GM19328 (cell line): ENCODE data around the gene SASS6.

Source experiments
- ATAC-seq: cut with Tn5 transposase; IDR thresholded peaks from one replicate; pipeline ENCODE4 v1.9.1; 2021; ENCODE audit warnings: mild to moderate bottlenecking, moderate library complexity; ENCODE audit not compliant: unreplicated experiment

Gene SASS6, protein sequence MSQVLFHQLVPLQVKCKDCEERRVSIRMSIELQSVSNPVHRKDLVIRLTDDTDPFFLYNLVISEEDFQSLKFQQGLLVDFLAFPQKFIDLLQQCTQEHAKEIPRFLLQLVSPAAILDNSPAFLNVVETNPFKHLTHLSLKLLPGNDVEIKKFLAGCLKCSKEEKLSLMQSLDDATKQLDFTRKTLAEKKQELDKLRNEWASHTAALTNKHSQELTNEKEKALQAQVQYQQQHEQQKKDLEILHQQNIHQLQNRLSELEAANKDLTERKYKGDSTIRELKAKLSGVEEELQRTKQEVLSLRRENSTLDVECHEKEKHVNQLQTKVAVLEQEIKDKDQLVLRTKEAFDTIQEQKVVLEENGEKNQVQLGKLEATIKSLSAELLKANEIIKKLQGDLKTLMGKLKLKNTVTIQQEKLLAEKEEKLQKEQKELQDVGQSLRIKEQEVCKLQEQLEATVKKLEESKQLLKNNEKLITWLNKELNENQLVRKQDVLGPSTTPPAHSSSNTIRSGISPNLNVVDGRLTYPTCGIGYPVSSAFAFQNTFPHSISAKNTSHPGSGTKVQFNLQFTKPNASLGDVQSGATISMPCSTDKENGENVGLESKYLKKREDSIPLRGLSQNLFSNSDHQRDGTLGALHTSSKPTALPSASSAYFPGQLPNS

DNA sequence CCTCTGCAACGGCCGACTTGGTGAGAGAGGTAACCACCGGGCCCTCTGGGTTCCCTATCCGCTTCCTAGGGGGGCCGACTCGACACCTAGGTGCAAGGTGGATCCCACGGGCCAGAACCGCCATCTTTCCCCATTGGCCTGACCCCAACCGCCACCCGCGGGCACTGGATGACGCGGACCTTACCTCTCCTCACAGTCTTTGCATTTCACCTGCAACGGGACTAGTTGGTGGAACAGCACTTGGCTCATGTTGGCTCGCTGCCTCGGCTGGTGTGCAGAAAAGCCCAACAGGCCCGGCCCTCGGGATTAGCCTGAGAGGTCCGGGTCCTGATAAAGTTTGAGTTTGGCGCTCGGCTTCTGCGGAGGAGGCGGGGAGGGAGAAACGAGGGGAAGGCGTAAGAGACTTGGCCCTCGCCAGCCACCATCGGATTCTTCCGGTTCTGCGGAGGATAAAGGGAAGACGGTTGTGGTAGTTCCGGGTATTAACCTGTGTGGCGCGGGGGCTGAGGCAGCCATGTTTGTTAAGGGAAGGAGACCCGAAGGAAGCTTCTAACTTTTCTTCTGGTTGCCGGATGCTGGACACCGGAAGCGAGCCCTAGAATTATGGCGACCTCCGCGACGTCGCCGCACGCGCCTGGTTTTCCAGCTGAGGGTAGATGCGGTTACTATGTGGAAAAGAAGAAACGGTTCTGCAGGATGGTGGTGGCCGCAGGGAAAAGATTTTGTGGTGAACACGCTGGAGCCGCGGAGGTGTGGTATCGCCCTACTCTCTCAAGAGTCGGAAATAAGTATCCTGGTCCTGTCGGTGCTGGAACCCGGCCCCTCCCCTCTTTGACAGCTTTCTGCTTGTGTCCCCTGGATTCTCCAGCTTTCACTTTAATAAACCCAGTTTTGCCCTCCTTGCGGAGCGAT lies at the start of gene SASS6, which contains the start of gene TRMT13:
Gene SASS6 (minus strand): TSS at position 365 of the 912 bp plus-strand sequence. CDS start 116 bp downstream, at position 249.
Gene TRMT13 (plus strand): TSS at position 598 of the 912 bp plus-strand sequence. CDS start 6 bp downstream, at position 604.
- peak; percentile 88 for ATAC-seq

DNA sequence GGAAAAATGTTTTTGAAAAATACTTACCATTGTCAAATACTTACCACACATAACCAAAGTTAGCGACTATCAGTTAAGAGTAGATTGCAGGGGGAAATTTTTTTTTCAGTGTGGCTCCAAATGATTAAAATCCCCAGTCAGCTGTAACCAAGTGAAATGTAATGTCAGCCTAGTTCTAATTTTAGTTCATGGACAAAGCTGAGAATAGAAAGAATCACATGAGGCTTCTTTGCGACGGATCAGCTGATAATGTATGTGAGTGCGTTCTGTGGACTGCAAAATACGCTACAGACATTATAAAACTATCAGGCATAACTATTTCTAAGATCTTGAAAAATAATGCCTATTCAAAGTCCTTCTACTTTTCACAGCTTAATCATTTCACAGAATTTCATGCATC lies 45.4 kb upstream of the SASS6 start, which contains the start of gene LRRC39:
Gene LRRC39 (minus strand): TSS at position 166 of the 400 bp plus-strand sequence. CDS start 9,740 bp downstream, outside the sequence.
- no peak for ATAC-seq

DNA sequence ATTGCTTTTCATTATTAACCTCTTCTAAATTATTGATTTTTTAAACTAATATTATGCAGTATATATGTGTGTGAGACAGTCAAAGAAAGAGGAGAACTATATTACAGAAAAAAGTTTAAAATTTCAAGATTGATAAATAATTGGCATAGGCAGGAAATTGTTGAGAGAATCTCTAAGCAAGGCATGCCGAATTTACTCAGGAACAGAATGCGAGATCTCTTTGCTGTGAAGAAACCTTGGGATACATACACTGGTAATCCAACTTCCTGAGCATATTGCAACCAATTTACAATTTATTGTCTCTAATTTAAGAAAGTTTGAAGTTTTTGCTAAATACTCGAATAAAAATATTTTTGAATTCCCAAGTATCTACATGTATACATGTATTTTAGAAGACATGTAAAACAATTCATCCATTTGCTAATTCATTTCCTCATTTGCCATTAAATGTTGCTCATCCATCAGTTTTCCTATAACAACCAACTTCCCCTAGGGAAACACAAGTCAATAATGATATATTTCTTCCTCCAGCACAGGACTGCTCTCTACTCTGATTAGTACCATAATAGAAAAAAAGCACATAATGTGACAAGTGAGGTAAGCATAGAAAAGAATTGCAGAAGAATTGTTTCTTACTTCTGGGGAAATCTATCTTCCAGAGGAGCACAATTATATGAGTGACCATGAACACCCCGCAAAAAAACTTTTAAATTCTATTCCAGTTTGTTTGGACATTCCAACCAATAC lies 44.7 kb upstream of the SASS6 start:
- ATAC-seq, result no peak

DNA sequence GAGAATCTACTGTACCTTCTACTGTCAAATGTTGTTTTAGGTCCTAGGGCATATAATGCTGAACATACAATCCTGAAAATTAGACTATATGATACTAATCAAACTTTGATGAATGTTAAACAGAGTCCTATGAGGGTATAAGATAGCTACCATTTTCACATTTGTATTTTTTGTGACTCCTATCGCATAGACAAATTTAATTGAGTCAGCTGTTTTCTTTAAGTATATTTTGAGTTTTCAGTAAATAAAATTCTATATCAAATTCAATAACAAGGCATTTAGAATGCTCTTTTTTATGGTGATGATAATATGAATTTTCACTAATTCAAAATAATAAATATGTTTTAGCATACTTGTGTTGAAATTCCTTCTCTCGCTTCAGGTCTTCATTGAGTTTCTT lies 35.3 kb upstream of the SASS6 start:
- ATAC-seq, result no peak

DNA sequence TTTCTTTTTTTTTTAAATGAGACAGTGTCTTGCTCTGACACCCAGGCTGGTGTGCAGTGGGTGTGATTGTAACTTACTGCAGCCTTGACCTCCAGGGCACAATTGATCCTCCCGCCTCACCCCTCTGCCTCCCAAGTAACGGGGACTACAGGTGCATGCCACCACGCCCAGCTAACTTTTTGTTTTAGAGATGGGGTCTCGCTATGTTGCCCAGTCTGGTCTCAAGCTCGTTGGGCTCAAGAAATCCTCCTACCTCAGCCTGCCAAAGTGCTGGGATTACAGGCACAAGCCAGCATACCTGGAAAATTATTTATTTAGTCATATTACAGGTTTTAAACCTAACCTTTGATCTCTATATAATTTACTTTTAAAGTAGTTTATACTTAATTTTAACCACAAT lies 32.0 kb upstream of the SASS6 start:
- no peak for ATAC-seq

DNA sequence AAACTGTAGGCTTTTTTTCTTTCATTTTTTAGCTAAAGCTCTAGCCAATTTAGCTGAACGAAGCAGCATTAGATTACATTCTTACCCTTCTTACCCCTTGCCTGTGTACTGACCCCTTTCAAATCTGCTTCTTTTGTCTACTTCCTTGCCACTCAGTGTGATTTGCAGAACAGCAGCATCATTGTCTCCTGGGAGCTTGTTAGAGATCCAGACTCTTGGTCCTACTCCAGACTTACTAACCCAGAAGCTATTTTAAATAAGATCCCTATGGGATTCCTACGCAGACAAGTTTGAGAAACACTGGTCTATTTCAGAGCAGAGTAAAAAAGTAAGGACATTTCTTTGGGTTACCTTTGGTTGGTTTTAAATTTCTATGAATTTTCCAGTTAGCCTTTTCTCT lies 31.5 kb upstream of the SASS6 start:
- ATAC-seq, result no peak

DNA sequence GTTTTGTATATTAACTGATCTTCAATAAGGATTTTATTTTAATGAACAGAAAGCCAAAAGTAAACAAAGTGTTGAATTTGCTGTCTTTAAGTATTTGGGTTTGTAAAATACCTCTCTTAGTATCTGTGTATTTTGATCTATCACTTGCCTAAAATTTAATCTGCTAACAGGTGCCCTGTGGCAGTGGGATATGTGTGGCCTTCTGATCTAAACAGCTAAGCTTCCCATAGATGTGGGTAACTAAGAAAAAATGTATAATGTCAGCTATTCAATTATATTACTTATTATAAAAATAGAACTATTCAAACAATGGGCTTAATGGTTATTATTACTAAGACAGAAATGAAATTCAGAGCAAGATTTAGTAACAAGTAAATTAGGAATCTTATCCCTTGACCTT lies 30.2 kb upstream of the SASS6 start:
- ATAC-seq, result no peak

DNA sequence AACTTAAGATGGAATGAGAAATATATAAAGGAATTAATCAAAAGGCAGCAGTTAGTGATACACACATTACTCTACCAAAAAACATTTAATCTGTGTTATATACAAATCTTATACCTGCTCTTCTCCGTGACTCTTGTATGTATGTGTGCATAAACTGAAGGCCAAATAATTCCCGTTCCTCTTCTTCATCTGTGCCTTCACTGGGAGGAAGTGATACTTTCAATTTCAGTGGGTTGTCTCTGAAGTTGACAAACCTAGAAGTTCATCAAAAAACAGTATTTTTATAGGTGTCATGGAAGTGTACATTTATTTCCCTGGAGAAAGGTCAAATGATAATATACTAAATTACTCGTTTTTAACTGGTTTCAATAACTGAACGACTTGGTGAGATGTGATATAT lies 19.5 kb upstream of the SASS6 start:
- peak; percentile 63 for ATAC-seq

DNA sequence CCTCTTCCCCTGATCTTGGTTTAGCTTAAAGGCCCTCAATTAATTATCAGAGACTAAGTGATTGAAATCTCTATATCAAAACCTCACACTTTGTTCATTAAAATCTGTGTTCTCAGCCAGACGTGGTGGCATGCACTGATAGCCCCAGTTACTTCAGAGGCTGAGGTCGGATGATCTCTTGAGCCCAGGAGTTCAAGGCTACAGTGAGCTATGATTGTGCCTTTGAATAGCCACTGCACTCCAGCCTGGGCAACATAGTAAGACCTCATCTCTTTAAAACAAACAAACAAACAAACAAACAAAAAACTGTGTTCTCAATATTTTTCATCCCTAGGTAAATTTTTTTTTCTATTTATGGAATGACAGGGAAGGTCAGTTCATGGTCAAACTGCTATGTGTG lies 18.9 kb upstream of the SASS6 start:
- ATAC-seq, result no peak

DNA sequence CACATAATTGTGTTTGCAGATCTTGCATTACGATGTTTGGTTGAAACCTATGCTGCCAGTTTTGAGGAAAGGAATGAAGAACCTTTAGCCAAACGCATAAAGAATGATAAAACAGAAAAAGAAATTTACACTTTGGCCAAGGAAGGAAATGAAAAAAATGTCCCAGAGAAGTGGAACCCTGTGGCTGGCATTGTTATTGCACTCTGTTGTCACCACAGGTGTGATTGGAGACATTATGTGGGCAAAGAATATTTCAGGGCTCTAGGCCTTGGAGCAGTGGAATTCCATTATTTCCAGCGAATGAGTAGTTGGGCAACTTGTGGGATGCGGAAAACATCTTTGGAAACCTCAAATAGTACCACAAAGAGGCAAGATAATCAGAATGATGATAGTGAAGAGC lies 15.1 kb upstream of the SASS6 start:
- ATAC-seq, result no peak

DNA sequence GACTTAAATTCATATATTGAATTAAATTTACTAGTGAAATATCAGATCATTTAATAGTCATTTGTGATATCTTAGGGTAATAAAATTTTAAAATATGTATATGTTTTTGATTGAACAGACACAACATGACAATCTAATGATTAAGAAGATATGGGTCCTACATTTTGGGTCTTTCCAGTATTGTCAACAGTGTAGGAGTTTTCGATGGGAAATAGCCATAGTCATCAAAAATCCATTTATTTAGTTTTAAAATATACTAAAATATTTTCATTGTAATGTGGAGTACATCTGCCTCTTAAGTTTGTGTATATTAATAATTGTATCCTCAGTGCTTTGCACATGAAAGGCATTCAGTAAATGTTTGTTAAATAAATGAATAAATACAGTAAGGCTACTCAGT lies 14.2 kb upstream of the SASS6 start:
- ATAC-seq, result no peak

DNA sequence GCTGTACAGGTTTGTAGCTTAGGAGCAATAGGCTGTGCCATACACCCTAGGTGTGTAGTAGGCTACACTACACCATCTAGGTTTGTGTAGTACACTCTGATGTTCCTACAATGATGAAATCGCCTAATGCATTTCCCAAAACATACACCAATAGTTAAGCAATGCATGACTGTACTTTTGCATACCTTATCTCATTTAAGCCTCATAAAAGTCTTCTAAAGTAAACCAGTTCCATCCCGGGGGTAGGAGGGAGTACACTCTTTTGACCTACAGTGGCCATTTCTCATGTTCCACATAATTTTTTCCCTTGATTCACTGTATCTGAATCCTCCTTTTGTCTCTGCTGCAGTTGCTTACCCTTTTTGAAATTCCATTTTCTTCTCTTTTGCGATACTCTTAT lies 12.4 kb upstream of the SASS6 start:
- ATAC-seq, result no peak

DNA sequence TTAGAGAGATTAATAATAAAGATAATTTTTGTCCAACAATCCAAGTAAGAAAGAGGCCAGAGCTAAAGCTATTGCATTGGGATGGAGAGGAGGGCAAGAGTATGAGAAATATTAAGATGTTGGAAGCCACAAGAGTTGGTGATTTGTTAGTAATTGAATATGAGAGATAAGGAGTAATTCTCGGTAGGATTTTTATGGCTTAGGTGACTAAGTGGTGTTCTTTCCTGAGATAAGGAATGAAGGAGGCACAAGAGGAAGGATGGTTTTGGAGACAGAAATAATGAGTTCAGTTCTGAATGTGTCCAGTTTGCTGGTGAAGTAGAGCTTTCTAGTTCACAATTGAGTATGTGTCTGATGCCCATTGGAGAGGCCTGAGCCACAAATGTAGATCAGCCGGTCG lies 9.6 kb upstream of the SASS6 start:
- ATAC-seq, result no peak

DNA sequence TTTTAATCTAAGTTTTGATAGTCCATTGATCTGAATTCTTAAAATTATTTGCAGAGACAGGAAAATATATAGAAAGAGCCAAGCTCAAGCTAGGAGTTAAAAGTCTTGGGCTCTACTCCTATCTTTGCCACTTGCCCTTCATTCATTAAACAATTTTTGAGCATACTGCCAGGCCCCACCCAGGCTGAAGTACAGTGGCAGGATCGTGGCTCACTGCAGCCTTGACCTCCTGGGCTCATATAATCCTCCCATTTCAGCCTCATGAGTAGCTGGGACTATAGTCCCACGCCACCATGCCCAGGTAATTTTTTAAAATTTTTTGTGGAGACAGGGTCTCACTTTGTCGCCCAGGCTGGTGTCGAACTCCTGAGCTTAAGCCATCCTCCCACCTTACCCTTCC lies 8.5 kb upstream of the SASS6 start:
- no peak for ATAC-seq

DNA sequence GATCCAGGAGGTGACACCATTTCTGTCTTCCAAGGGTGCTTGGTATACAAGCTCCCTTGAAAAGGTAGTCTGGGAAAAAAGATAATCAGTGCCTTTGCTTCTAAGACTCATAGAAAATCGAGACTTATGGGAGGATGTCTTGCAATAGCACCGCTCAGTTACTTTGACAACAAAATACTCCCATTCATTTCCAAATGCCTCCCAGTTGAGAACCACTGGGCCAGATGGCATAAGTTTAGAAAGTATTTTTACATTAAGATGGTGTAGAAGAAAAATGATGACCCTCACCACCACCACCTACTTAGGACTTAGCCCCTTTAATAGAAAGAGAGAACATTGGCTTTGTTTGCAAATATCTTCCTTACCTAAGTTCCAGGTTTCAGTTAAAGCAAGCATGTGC lies 4.9 kb upstream of the SASS6 start:
- ATAC-seq, result no peak

DNA sequence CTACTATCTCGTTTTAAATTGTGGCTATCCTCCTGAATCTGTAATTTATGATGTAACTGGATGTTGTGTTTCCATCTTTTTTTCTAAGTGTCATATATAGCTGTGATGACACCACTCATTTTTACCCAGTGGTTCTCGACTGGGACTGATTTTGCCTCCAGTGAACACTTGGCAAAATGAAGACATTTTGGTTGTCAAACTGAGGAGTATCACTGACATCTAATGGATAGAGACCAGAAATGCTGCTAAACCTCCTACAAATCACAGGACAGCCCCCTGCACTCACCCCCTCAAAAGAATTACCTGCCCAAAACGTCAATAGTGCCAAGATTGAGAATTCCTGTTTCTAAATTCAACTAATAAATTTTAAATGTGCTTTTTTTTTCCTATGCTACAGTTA lies 2.1 kb upstream of the SASS6 start:
- no peak for ATAC-seq

DNA sequence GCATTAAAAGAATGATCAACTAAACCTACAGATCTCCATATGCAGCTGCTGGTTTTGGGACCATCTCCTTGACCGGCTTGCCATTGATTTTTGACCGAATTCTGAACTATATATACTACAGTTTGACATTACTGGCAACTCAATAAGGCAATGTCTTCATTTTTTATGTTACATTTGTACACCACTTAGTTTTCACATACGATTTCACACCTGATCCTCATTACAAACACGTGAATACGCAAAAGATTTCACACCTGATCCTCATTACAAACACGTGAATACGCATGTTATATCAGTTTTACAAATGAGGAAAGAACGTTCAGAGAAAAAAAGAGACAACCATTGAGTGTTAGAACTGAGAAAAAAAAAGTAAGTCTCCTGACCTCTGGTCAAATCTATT lies 1.1 kb downstream of the SASS6 start:
- no peak for ATAC-seq

DNA sequence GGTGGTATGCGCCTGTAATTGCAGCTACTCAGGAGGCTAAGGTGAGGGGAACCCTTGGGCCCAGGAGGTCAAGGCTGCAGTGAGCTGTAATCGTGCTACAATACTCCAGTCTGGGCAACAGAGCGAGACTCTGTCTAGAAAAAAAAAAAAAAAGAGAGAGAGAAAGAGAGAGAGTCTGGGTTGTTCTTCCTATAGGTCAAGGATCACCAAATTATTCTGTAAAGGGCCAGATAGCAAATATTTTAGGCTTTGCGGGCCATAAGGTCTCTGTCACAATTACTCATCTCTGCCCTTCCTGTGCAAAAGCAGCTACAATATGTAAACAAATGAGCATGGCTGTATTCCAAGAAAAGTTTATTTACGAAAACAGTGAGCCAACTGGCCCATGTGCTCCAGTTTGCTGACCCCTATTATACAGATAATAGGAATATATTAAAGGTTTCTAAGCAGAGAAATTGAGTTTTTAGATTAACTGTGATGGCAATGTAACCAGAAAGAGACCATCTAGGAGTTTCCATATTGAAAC lies 2.1 kb downstream of the SASS6 start:
- no peak for ATAC-seq

DNA sequence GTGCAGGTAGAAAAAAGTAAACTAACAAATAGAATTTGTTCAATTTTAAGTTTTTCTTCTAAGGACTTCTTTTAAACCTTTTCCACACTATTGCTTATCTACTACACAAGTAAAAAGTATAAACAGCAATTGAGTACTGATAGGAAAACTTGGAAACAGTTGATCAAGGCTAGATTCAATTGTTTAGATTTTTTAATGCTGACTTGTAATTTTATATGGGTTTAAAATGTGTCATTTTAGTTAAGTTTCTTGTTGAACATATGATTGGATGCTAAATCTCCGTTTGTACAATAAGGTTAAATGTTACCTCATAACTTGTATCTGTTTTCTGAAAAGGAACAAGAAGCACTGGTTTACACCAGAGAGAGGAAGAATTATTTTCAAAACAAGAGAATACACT lies 5.5 kb downstream of the SASS6 start:
- no peak for ATAC-seq

DNA sequence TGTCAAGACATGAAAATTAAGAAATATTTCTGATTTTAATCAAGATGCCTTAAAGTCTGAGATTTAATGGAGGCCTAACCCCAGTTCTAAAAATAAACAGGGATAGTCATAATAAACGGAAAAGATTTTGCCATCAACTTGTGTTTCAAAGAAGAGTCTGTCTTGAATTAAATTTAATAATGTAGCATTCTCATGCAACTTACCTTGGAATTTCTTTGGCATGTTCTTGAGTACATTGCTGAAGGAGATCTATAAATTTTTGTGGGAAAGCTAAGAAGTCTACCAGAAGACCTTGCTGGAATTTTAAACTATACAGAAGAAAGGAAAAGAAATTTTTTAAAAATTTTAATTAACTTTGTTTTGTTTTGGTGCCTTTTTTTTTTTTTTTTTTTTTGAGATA lies 10.6 kb downstream of the SASS6 start:
- ATAC-seq, result no peak
